ENCODE results near the gene ADCY1.

Gene ADCY1

GRCh38 chr7:45594745-45595535, 20.8 kb downstream of the ADCY1 start:
- no peak for DNase-seq

- DNase-seq, result no peak
These were observed 21.9 kb downstream of the ADCY1 start for GRCh38 chr7:45595809-45596664.

GRCh38 chr7:45596665-45597095, 22.5 kb downstream of the ADCY1 start:
- no peak for DNase-seq

GRCh38 chr7:45597286-45597984, 23.3 kb downstream of the ADCY1 start:
- DNase-seq, result no peak

GRCh38 chr7:45598886-45599520, 24.8 kb downstream of the ADCY1 start:
- no peak for DNase-seq

- no peak for DNase-seq
These were observed 25.9 kb downstream of the ADCY1 start for GRCh38 chr7:45599851-45600706.

- DNase-seq, result no peak
These were observed 26.9 kb downstream of the ADCY1 start for GRCh38 chr7:45601094-45601493.

- DNase-seq, result no peak
These were observed 27.8 kb downstream of the ADCY1 start for GRCh38 chr7:45601816-45602540.

- no peak for DNase-seq
These were observed 31.9 kb downstream of the ADCY1 start for GRCh38 chr7:45606050-45606449.

GRCh38 chr7:45606931-45607330, 32.8 kb downstream of the ADCY1 start:
- DNase-seq, result no peak

- DNase-seq, result no peak
These were observed 35.0 kb downstream of the ADCY1 start for GRCh38 chr7:45609180-45609579.

- DNase-seq, result no peak
These were observed 35.9 kb downstream of the ADCY1 start for GRCh38 chr7:45610019-45610418.

GRCh38 chr7:45610660-45611299, 36.6 kb downstream of the ADCY1 start:
- no peak for DNase-seq

GRCh38 chr7:45617166-45617565, 43.0 kb downstream of the ADCY1 start:
- DNase-seq, result no peak

- DNase-seq, result no peak
These were observed 47.9 kb downstream of the ADCY1 start for GRCh38 chr7:45622058-45622457.

GRCh38 chr7:45623157-45623556, 49.0 kb downstream of the ADCY1 start:
- DNase-seq, result no peak

GRCh38 chr7:45623740-45624391, 49.7 kb downstream of the ADCY1 start:
- no peak for DNase-seq

GRCh38 chr7:45624392-45624760, 50.2 kb downstream of the ADCY1 start:
- no peak for DNase-seq

- DNase-seq, result no peak
These were observed 50.9 kb downstream of the ADCY1 start for GRCh38 chr7:45625067-45625466.
